ENCODE results near the gene NRAP. TPM values are rescaled to one million over a fixed set of nuclear protein-coding genes. Genes with fewer than 3 reads are reported as not detected.

Gene NRAP
- total and polyA plus RNA-seq, 2 of the 4 experiments (the other 2 are of a cell fraction) = not detected

DNA sequence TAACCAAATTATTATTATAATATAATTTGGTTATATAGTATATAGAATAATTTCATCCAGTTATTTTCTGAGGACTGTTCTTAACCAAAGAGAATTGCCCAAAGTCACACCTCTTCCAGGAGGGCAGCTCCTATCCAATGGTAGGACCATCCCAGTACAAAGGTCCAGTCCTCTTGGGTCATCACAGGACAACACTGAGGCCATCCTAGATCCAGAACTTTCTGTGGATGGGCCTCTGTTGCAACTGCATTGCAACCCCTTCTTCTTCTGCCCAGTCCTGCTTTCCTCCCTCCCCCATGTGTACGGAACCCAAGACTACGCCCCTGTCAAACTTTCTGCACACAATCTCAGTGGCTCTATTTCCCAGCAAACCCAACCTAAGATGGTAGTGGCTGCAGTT is 116.4 kb downstream of the NRAP start:
- Histone ChIP-seq H3K9ac (ENCODE audit: low read depth, low read length) (no peak overlapping the region), H2BK120ac (ENCODE audit: low read depth, low read length) (no peak overlapping the region), H3K4ac (ENCODE audit: low read depth, low read length) (no peak overlapping the region), H3K9me3 (ENCODE audit: control insufficient read depth, insufficient read depth, low read length) (no peaks in the 10 kb centered on the region), H4K8ac (ENCODE audit: low read depth in 2 of 2, low read length in 2 of 2) (no peak overlapping the region), H3K4me3 (ENCODE audit: insufficient read depth, low read depth, low read length) (no peak overlapping the region), H2AK5ac (ENCODE audit: low read depth, low read length) (no peak overlapping the region), H3K36me3 (ENCODE audit: control insufficient read depth, insufficient read depth, low read length) (no peaks in the 10 kb centered on the region), H3K27me3 (ENCODE audit: control insufficient read depth, insufficient read depth, low read length) (no peaks in the 10 kb centered on the region), H3K79me1 (ENCODE audit: low read depth in 1 of 2, low read length in 2 of 2) (no peaks in the 10 kb centered on the region), H4K91ac (ENCODE audit: insufficient read depth, low read depth, low read length) (no peak overlapping the region), H2BK15ac (ENCODE audit: low read depth, low read length) (no peak overlapping the region), H3K27ac (ENCODE audit: insufficient read depth, low read length) (no peak overlapping the region), H3K14ac (replicated peaks; ENCODE audit: low read depth, low read length) (no peak overlapping the region), H2BK20ac (ENCODE audit: low read depth, low read length) (no peak overlapping the region), H3K56ac (ENCODE audit: extremely low read depth, insufficient read depth, low read length) (no peak overlapping the region), H3K9me1 (ENCODE audit: insufficient read depth, low read length) (no peaks in the 10 kb centered on the region), H3K4me1 (ENCODE audit: control insufficient read depth, insufficient read depth, low read length) (no peaks in the 10 kb centered on the region), H3K4me2 (ENCODE audit: low read depth, low read length) (no peak overlapping the region), H3K18ac (ENCODE audit: low read depth, low read length) (no peak overlapping the region), H4K5ac (ENCODE audit: low read depth, low read length) (no peak overlapping the region), H4K20me1 (ENCODE audit: insufficient read depth, low read length) (no peaks in the 10 kb centered on the region), H3K23ac (ENCODE audit: low read depth, low read length) (no peak overlapping the region), H2AFZ (replicated peaks; ENCODE audit: low read length, poor library complexity) (peak overlapping the region; percentile 28), H2AK9ac (replicated peaks; ENCODE audit: low read depth, low read length, poor library complexity) (no peak overlapping the region), H2BK5ac (ENCODE audit: low read depth, low read length, poor library complexity, severe bottlenecking) (no peak overlapping the region)
- no CpG with 5 or more reads among the region's 2 CpGs for WGBS, 2 experiments (ENCODE audit: extremely low coverage in 2 of 2, insufficient read length in 1 of 2)
- in situ Hi-C loops (cut with MboI; ENCODE audit: low sequenced_read_pairs) (no loop called here), dilution Hi-C loops (cut with HindIII; ENCODE audit: low sequenced_read_pairs, unreplicated experiment) (no loop called here), intact Hi-C loops (cut with micrococcal nuclease) (no loop called here)
- ChIA-PET CTCF (no interaction called here), POLR2A (ENCODE audit: unreplicated experiment) (no interaction called here)
- no TSS peak for BruUV-seq (replicated peaks)
- no peak for DNase-seq
- ATAC-seq (ENCODE audit: low read depth) = no peak
- TF ChIP-seq CHD1 (IDR thresholded peaks at IDR 0.05; ENCODE audit: low read depth, low read length) (no peak), MAFK (IDR thresholded peaks at IDR 0.05; ENCODE audit: low read depth, low read length) (no peak), FOS (IDR thresholded peaks at IDR 0.05; ENCODE audit: low read depth, low read length) (no peak), BHLHE40 (IDR thresholded peaks at IDR 0.05; ENCODE audit: low read depth, low read length) (no peak), RCOR1 (IDR thresholded peaks at IDR 0.05; ENCODE audit: insufficient replicate concordance, low read length) (no peak), RFX5 (IDR thresholded peaks at IDR 0.05; ENCODE audit: low read depth, low read length) (no peak), NFE2L2 (IDR thresholded peaks at IDR 0.05; ENCODE audit: low read depth, low read length) (no peak)
